DMS114 treated with DMSO at 0.1 percent for 48 hours (cell line): ENCODE measurements around the gene SEPTIN14.
"Not testable (repeated sequence)": the region's sequence is repeated elsewhere in the genome, so short reads cannot be mapped to it uniquely, and the experiment has no call there.

ENCODE experiments used
- DNase-seq: peaks from one replicate; lab custom pipeline; 2025; ENCODE audit not compliant: unreplicated experiment; lab: John Stamatoyannopoulos, UW

SEPTIN14 gene

DNA sequence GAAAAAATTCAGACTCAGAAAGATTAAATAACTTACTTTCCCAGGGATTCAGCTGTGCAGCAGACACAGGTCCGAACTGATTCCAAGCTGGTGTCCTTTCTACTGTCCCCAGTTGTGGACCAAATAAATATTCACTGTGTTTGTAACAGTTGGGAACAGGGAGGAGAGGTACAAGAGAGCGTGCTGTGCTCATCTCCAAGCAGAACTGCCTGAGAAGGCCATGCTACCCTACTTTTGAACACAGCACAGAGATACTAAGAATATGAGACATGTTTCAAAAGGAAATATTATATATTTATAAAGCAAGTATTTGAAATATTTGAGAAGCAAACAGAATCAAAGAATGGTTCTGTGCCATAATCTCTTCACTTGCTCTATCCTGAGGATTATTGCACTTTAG is at the start of gene SEPTIN14:
Gene SEPTIN14, minus strand, starts transcription at position 101 of the 400 bp plus-strand sequence. CDS start 756 bp downstream, outside the sequence.
- not testable (repeated sequence) for DNase-seq

GRCh38 chr7:55903985-55904759 is 41.6 kb upstream of the SEPTIN14 start:
- no peak for DNase-seq

- not testable (repeated sequence) for DNase-seq
Measured at GRCh38 chr7:55901059-55901458, 38.5 kb upstream of the SEPTIN14 start.

DNA sequence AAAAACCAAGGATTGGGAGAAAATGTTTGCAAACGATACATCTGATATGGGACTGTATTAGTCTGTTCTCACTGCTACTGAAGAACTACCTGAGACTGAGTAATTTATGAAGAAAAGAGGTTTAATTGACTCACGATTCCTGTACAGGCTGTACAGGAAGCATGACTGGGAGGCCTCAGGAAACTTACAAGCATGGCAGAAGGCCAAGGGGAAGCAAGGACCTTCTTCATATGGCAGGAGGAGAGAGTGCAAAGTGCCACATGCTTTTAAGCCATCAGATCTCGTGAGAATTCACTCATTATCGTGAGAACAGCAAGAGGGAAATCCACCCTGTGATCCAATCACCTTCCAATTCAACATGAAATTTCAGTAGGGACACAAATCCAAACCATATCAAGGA is 35.7 kb upstream of the SEPTIN14 start:
- no peak for DNase-seq

DNA sequence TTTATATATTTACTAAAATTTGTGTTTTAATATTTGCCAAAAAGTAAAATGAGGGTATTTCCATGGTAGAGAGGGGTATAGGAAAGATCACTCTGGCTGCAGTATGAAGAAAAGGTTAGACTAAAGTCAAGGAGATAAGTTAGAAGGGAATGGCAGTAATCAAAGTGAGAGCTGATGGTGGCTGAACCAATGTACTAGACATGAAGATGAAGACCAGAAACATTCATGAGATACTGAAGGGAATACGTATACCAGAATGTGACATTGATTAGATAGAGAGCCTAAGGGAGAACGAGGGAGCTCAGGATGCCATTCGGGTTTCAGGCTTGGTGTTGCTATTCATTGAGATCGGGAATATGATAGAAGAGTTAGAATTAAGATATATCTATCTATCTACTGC is 32.5 kb upstream of the SEPTIN14 start:
- no peak for DNase-seq

DNA sequence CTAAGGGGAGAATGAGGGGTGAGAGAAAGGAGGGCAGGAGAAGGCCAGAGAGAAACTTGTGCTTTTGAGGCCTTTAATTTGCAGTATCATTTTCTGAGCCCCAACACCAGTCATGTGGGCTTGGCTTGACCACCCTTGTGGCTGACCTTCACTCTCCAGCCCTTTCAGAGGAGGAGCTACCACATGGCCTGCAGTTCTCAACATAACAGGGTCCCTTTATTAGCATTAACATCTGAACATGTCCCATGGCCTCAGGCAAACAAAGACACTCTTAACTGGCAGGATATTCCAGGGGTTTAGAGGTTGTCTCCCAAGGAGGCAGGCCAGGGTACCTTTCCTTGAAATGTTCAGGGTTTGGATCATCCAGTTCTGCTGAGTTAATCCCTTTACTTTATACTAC is 31.4 kb upstream of the SEPTIN14 start:
- no peak for DNase-seq

GRCh38 chr7:55888378-55888777 is 25.8 kb upstream of the SEPTIN14 start:
- DNase-seq, result not testable (repeated sequence)

- DNase-seq, result no peak
Measured at GRCh38 chr7:55887821-55888247, 25.3 kb upstream of the SEPTIN14 start.

DNA sequence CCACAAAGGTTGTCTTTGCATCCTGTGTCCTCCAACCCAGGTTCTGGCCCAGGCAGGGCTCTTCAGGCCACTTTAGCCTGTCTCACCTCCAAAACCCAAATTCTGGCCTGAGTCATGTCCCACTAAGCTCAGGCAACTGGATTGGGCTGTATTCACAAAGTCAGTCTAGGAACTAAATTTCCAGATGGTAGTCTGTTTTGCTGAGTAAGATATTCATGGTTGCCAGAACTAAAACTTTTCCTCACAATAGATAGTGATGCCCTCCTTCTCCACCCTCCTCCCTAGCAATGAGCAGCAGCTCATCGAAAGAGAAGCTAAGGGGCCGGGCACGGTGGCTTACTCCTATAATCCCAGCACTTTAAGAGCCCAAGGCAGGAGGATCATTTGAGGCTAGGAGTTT is 21.8 kb upstream of the SEPTIN14 start:
- DNase-seq, result no peak

DNA sequence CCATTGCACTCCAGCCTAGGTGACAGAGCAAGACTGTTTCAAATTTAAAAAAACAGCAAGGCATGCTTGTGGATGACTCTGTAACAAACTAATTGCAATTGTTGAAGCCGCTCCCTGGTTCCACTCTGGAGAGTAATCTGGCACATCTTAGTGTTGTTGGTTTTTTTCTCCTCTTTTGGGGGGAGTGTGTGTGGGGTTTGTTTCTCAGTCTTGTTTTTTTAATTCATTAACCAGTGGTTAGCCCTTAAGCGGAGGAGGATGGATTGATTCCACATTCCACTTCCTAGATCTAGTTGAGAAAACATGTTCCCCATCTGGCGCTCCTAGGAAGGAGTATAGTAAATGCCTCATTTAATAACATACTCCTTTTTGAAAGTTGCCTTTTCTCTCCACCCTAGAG is 16.1 kb upstream of the SEPTIN14 start:
- DNase-seq, result no peak

DNA sequence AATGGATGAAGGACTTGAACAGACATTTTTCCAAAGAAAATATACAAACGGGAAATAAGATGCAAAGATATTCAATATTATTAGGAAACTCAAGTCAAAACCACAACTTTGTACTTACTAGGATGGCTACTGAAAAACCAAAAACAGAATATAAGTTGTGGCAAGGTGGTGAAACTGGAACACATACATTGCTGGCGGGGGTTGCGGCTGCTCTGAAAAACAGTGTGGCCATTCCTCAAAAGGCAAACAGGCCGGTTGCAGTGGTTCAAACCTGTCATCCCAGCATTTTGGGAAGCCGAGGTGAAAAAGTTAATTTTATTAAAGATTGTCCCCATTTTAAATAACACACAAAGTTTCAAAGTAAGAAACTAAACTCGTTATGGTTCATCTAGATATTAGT is 14.8 kb upstream of the SEPTIN14 start:
- DNase-seq, result no peak

DNA sequence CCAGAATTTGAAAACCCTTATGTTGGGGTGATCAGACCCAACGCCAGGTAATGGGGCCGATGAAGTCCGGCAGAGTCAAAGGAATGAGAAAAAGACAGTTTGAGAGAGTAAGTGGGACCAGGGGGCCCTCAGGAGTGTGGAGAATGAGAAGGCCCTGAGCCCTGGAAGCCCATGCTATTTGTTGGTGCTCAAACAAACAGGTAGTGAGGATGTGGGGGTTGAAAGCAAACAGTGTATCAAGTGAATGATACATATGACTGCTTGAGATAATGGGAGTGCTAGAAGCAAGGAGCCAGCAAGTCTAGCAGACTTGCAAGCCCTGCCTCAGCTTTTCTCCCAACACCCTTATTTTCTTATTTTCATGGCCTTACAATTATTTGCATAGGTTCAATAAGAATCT is 11.2 kb upstream of the SEPTIN14 start:
- no peak for DNase-seq

DNA sequence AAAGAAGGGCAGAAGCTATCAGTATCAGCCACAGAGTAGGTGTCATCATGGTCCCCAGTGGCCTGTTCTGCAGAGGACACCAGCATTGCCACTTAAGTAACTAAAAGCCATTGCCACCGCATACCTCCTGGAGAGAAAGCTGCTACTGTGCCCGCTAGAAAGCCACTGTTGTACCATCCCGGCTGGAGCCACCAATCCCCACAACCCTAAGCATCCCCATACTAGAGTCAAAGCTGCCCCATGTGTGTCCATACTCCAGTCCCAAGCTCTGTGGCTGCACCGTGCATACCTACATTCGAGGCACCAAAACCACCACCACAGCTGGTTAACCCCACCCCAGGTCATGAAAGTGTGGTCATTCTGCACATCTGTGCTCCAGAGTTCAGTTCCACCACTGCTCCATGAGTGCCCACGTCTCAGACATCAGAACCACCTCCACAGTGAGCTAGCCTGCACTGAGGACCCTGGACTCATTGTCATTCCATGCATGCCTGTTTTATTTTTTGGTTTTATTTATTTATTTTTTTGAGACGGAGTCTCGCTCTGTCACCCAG is 9.5 kb upstream of the SEPTIN14 start:
- DNase-seq, result no peak

DNA sequence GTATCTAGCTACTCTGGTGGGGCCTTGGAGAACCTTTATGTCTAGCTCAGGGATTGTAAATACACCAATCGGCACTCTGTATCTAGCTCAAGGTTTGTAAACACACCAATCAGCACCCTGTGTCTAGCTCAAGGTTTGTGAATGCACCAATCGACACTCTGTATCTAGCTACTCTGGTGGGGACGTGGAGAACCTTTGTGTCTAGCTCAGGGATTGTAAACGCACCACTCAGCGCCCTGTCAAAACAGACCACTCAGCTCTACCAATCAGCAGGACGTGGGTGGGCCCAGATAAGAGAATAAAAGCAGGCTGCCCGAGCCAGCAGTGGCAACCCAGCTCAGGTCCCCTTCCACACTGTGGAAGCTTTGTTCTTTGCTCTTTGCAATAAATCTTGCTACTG is 6.4 kb upstream of the SEPTIN14 start:
- not testable (repeated sequence) for DNase-seq

GRCh38 chr7:55845164-55845563 is 17.4 kb downstream of the SEPTIN14 start:
- DNase-seq, result not testable (repeated sequence)

DNA sequence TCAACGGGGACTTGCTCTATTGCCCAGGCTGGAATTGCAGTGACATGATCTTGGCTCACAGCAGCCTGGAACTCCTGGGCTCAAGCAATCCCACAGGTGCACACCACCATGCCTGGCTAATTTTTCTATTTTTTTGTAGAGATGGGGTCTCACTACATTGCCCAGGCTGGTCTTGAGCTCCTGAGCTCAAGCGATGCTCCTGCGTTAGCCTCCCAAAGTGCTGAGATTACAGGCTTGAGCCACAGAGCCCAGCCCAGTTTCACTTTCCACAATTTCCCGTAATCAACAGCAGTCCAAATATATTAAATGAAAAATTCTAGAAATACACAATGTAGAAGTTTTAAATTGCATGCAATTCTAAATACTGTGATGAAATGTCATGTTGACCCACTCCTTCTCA is 24.0 kb downstream of the SEPTIN14 start:
- no peak for DNase-seq

DNA sequence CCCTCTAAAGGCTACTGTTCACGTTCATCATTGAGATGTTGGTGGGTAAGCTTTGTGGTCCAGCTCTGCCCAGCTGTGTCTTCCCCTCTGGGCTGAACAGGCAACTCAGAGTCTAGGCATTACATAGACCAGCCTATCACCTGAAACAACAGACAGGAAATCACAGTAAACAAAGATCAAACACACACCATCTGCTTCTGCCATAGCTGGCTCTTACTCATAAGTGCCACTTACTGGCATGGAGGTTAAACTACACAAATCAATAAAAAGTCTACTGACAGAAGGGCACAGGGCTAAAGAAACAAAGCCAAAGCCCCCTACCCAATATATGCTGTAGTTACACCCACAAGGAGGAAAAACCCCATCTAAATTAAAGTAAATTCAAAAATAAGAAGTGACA is 35.0 kb downstream of the SEPTIN14 start:
- DNase-seq, result no peak

- no peak for DNase-seq
Measured at GRCh38 chr7:55818686-55819085, 43.9 kb downstream of the SEPTIN14 start.

DNA sequence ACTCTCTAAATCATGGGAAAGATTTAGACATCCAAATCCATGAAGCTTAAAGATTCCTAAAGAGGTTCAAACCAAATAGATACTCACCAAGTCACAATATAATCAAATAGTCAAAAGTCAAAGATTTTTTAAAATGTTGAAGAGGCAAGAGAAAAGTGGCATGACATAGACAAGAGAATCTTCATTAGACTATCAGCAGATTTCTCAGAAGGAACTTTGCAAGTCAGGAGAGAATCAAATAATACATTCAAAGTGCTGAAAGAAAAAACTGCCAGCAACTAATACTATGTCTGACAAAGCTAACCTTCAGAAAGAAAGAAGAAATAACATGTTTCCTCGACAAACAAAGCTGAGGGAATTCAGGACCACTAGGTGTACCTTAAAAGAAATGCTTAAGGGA is 65.3 kb downstream of the SEPTIN14 start:
- not testable (repeated sequence) for DNase-seq

GRCh38 chr7:55794527-55794926 is 68.0 kb downstream of the SEPTIN14 start:
- DNase-seq, result no peak

- no peak for DNase-seq
Measured at GRCh38 chr7:55792048-55792447, 70.5 kb downstream of the SEPTIN14 start.

DNA sequence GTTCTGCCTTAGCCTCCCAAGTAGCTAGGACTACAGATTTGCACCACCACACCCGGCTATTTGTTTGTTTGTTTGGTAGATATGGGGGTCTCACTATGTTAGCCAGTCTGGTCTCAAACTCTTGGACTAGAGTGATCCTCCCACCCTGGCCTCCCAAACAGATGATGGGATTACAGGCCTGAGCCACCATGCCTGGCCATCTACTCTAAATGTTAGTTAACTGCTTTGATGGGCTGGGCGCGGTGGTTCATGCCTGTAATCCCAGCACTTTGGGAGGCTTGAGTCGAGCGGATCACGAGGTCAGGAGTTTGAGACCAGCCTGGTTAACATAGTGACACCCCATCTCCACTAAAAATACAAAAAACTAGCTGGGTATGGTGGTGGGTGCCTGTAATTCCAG is 74.8 kb downstream of the SEPTIN14 start:
- no peak for DNase-seq

DNA sequence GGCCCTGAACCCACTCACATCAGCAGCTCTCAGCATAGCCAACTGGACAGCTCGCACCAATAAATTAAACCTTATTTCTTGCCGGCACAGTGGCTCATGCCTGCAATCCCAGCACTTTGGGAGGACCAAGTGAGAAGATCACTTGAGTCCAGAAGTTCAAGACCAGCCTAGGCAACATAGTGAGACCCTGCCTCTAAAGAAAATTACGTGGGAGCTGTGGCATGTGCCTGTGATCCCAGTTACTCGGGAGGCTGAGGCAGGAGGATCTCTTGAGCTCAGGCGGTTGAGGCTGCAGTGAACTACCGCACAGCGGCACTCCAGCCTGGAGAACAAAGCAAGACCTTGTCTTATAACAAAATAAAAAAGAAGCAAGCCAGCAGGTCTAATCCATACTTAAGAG is 75.7 kb downstream of the SEPTIN14 start:
- DNase-seq, result no peak
